HCT116 (cell line): ENCODE measurements around the gene MOGAT3. TPM values are rescaled to one million over a fixed set of nuclear protein-coding genes. Genes with fewer than 3 reads are reported as not detected.

ENCODE experiments used
- ATAC-seq: fragments of 200-7000 bp; cut with Tn5 transposase; 2 replicates; pipeline ENCODE4 v1.9.1; 2020; ENCODE audit warnings: mild to moderate bottlenecking, moderate library complexity
- BruUV-seq: library from RNA; stranded (reverse); fragments of 400-500 nt; replicated peaks from 2 replicates; lab custom pipeline; 2021; lab: Mats Ljungman, UMichigan
- CTCF ChIA-PET: fragments of 300-600 bp; sonication (Branson Sonifier 250); formaldehyde crosslinking; loops from one replicate; lab custom pipeline; 2021; ENCODE audit warnings: antibody characterized with exemption; lab: Charles Lee
- POLR2A ChIA-PET: fragments of 300-600, 350-600 bp; sonication (Branson Sonifier 250); formaldehyde crosslinking; loops from one replicate; lab custom pipeline; 2021; ENCODE audit warnings: antibody characterized with exemption; lab: Charles Lee
- RAD21 ChIA-PET, 2 experiments: fragments of 300-600 bp; sonication (Branson Sonifier 250); formaldehyde crosslinking; loops; one replicate each; lab custom pipeline; 2023; ENCODE audit warnings: low total read pairs in 2 of 2; ENCODE audit not compliant: uncharacterized antibody in 2 of 2, unreplicated experiment in 2 of 2, low non-redundant PET in 1 of 2; lab: Charles Lee
- DNase-seq: peaks from one replicate; pipeline ENCODE4 v3.0.0-alpha.2; 2010; ENCODE audit warnings: low read depth, low spot score
- H2AFZ ChIP-seq: fragments of 200-600 bp; shearing (Covaris generic), sonication (generic); 2 replicates; pipeline ENCODE4 v1.6.1; 2017; ENCODE audit warnings: low read depth, mixed run types, mixed read lengths, antibody characterized with exemption, low read length; ENCODE audit not compliant: poor library complexity, severe bottlenecking
- H3K27ac ChIP-seq: 2 replicates; pipeline ENCODE4 v1.5.1; 2012; ENCODE audit warnings: low read depth, low read length
- H3K27me3 ChIP-seq: fragments of 200-600 bp; sonication (generic); 2 replicates; pipeline ENCODE4 v1.6.1; 2016; ENCODE audit warnings: mixed run types, low read length, mixed read lengths; ENCODE audit not compliant: insufficient read depth
- H3K36me3 ChIP-seq, 2 experiments: fragments of 200-500 bp in 1 of 2; fragments of 200-600 bp in 1 of 2; sonication (Bioruptor generic) in 1 of 2; sonication (generic) in 1 of 2; 2 replicates each; pipeline versions ENCODE4 v1.5.1 to v1.6.1; 2014 to 2016; ENCODE audit warnings: low read length in 2 of 2, inconsistent platforms in 1 of 2, mixed read lengths in 1 of 2, mixed run types in 1 of 2; ENCODE audit not compliant: insufficient read depth in 2 of 2, control insufficient read depth in 1 of 2
- H3K4me1 ChIP-seq, 2 experiments: fragments of 200-600 bp in 1 of 2; sonication (generic) in 1 of 2; 2 replicates each; pipeline versions ENCODE4 v1.5.1 to v1.6.1; 2012 to 2017; ENCODE audit warnings: low read length in 2 of 2, inconsistent platforms in 1 of 2, mild to moderate bottlenecking in 1 of 2, mixed read lengths in 1 of 2, mixed run types in 1 of 2, moderate library complexity in 1 of 2; ENCODE audit not compliant: insufficient read depth in 2 of 2, control insufficient read depth in 1 of 2
- H3K4me2 ChIP-seq: fragments of 200-600 bp; sonication (generic); 2 replicates; pipeline ENCODE4 v1.6.1; 2017; ENCODE audit warnings: mixed run types, low read length, mixed read lengths
- H3K4me3 ChIP-seq, 2 experiments: fragments of 200-600 bp in 1 of 2; sonication (generic) in 1 of 2; replicated peaks in 1 of 2; 2 replicates each; pipeline ENCODE4 v1.5.1; 2011 to 2016; ENCODE audit warnings: low read length in 2 of 2, control low read depth in 1 of 2, low read depth in 1 of 2, mild to moderate bottlenecking in 1 of 2, mixed read lengths in 1 of 2, mixed run types in 1 of 2
- H3K79me2 ChIP-seq: fragments of 200-600 bp; sonication (generic); 2 replicates; pipeline ENCODE4 v1.6.1; 2017; ENCODE audit warnings: mild to moderate bottlenecking, mixed run types, low read length, moderate library complexity, mixed read lengths; ENCODE audit not compliant: insufficient read depth
- H3K9ac ChIP-seq: fragments of 200-600 bp; sonication (generic); 2 replicates; pipeline ENCODE4 v1.6.1; 2016; ENCODE audit warnings: low read length, mixed read lengths
- H3K9me2 ChIP-seq: fragments of 200-600 bp; sonication (generic), shearing (Covaris generic); 2 replicates; pipeline ENCODE4 v1.6.1; 2017; ENCODE audit warnings: mixed run types, mild to moderate bottlenecking, moderate library complexity; ENCODE audit not compliant: insufficient read depth
- H3K9me3 ChIP-seq, 2 experiments: fragments of 200-500 bp in 1 of 2; fragments of 200-600 bp in 1 of 2; sonication (Bioruptor generic) in 1 of 2; sonication (generic) in 1 of 2; 2 replicates each; pipeline ENCODE4 v1.6.1; 2014 to 2017; ENCODE audit warnings: low read length in 2 of 2, mixed read lengths in 2 of 2, inconsistent platforms in 1 of 2, low read depth in 1 of 2, mild to moderate bottlenecking in 1 of 2, mixed run types in 1 of 2, moderate library complexity in 1 of 2; ENCODE audit not compliant: control insufficient read depth in 1 of 2, insufficient read depth in 1 of 2
- H4K20me1 ChIP-seq: fragments of 200-600 bp; sonication (generic), shearing (Covaris generic); 2 replicates; pipeline ENCODE4 v1.6.1; 2017; ENCODE audit warnings: mixed run types, mild to moderate bottlenecking, moderate library complexity; ENCODE audit not compliant: insufficient read depth
- CBX3 ChIP-seq: IDR thresholded peaks from 2 replicates; pipeline ENCODE4 v1.6.1; 2012; ENCODE audit warnings: low read depth
- CTCF ChIP-seq, 3 experiments: fragments of 200-600 bp in 1 of 3; sonication (generic) in 1 of 3; IDR thresholded peaks in 2 of 3; conservative IDR thresholded peaks in 1 of 3; 2 replicates each; pipeline ENCODE4 v1.5.1; 2012 to 2017; ENCODE audit warnings: low read depth in 2 of 3, low read length in 2 of 3, antibody characterized with exemption in 1 of 3, borderline replicate concordance in 1 of 3, control low read depth in 1 of 3, mild to moderate bottlenecking in 1 of 3, mixed read lengths in 1 of 3, mixed run types in 1 of 3, moderate library complexity in 1 of 3; ENCODE audit not compliant: insufficient read depth in 1 of 3
- EGR1 ChIP-seq: IDR thresholded peaks from 2 replicates; pipeline ENCODE4 v1.6.1; 2012; ENCODE audit warnings: low read depth
- ELF1 ChIP-seq: IDR thresholded peaks from 2 replicates; pipeline ENCODE4 v1.6.1; 2012; ENCODE audit warnings: low read depth, borderline replicate concordance
- EZH2 ChIP-seq: fragments of 200-600 bp; sonication (generic); IDR thresholded peaks from 2 replicates; pipeline ENCODE4 v1.6.1; 2017; ENCODE audit warnings: antibody characterized with exemption, mixed run types
- FOSL1 ChIP-seq: IDR thresholded peaks from 2 replicates; pipeline ENCODE4 v1.6.1; 2012; ENCODE audit warnings: low read depth
- MAX ChIP-seq: IDR thresholded peaks from 2 replicates; pipeline ENCODE4 v1.6.1; 2012
- POLR2A ChIP-seq: IDR thresholded peaks from 2 replicates; pipeline ENCODE4 v1.7.0; 2011; ENCODE audit warnings: borderline replicate concordance; ENCODE audit not compliant: insufficient read depth, insufficient read length; ENCODE audit errors: extremely low read depth
- POLR2AphosphoS5 ChIP-seq: IDR thresholded peaks from 2 replicates; pipeline ENCODE4 v1.6.1; 2011; ENCODE audit warnings: mild to moderate bottlenecking, low read depth, low read length, moderate library complexity
- SIN3A ChIP-seq: IDR thresholded peaks from 2 replicates; pipeline ENCODE4 v1.6.1; 2012; ENCODE audit warnings: low read depth
- SRF ChIP-seq: IDR thresholded peaks from 2 replicates; pipeline ENCODE4 v1.6.1; 2012; ENCODE audit warnings: low read depth
- TCF7L2 ChIP-seq: IDR thresholded peaks from 2 replicates; pipeline ENCODE4 v1.7.0; 2011; ENCODE audit warnings: borderline replicate concordance, inconsistent platforms; ENCODE audit not compliant: insufficient read depth, insufficient read length; ENCODE audit errors: extremely low read depth
- YY1 ChIP-seq: IDR thresholded peaks from 2 replicates; pipeline ENCODE4 v1.6.1; 2011; ENCODE audit warnings: low read length, low read depth, moderate library complexity, mild to moderate bottlenecking; ENCODE audit not compliant: insufficient replicate concordance; ENCODE audit errors: extremely low read depth
- ZBTB33 ChIP-seq: IDR thresholded peaks from 2 replicates; pipeline ENCODE4 v1.6.1; 2011; ENCODE audit warnings: mild to moderate bottlenecking, low read length, moderate library complexity; ENCODE audit not compliant: insufficient replicate concordance; ENCODE audit errors: extremely low read depth
- ZFX ChIP-seq: fragments of 450-650 bp; IDR thresholded peaks from 2 replicates; pipeline ENCODE4 v1.6.1; 2017
- ZNF274 ChIP-seq: fragments of 200-500 bp; sonication (Bioruptor generic); IDR thresholded peaks from 2 replicates; pipeline ENCODE4 v1.6.1; 2014; ENCODE audit warnings: mild to moderate bottlenecking, low read depth, low read length, inconsistent platforms
- intact Hi-C: fragments of 100-400 bp; cut with micrococcal nuclease; formaldehyde crosslinking; loops from 2 replicates; pipeline ENCODE4 v1.10.0; 2022
- total RNA-seq: library from RNA; stranded (reverse); gene quantifications from one replicate; pipeline ENCODE4 v1.2.1, GENCODE V29; 2021; ENCODE audit not compliant: unreplicated experiment

MOGAT3 gene
- total RNA-seq, 1 experiment from 2014 or later: not detected

- TF ChIP-seq CTCF (IDR thresholded peaks at IDR 0.05 in 2 of 3, conservative IDR thresholded peaks at IDR 0.05 in 1 of 3; ENCODE audit: borderline replicate concordance in 1 of 3, insufficient read depth in 1 of 3, low read depth in 2 of 3, low read length in 2 of 3): peak in 2 of 3 experiments; percentile 84 to 87; a peak in 4 of 6 replicates
- no peak for TF ChIP-seq CBX3
- no peak for TF ChIP-seq ELF1
- TF ChIP-seq FOSL1: no peak
- TF ChIP-seq EZH2: no peak
- TF ChIP-seq, all 23 proteins: peak for 4
Measured at GRCh38 chr7:101244375-101245146, 43.7 kb upstream of the MOGAT3 start, which contains the start of gene FIS1 (continued).

GRCh38 chr7:101243646-101244374 is 43.0 kb upstream of the MOGAT3 start:
- BruUV-seq: no TSS peak
- CTCF ChIA-PET: interaction anchor here (0.8 to 2.5 kb wide), 13 partner anchors 8 to 149 kb away, joined by 3 to 38 read pairs (median 4); partner anchors contain the start of genes PLOD3 and ZNHIT1
- H3K27me3 ChIP-seq: no peaks in the 10 kb centered on the region
- TF ChIP-seq ZNF274 (no peak), EGR1 (no peak), ZBTB33 (no peak), EZH2 (no peak), TCF7L2 (no peak), SRF (no peak), SIN3A (no peak), CBX3 (no peak), POLR2AphosphoS5 (no peak), YY1 (no peak), POLR2A (no peak), ZFX (no peak), MAX (no peak)

More at GRCh38 chr7:101243646-101244374, 43.0 kb upstream of the MOGAT3 start:
- Histone ChIP-seq H3K9me3 (no peaks in the 10 kb centered on the region), H3K27ac (peak overlapping the region; percentile 89), H2AFZ (no peak overlapping the region), H3K9me2 (no peaks in the 10 kb centered on the region), H3K79me2 (peaks cover 59% of the 10 kb centered on the region), H3K9ac (peak overlapping the region; percentile 86), H3K36me3 (peaks cover 5 to 9% of the 10 kb centered on the region in 2 experiments; a peak in 3 of 4 replicates), H3K4me2 (peak overlapping the region; percentile 98), H4K20me1 (no peaks in the 10 kb centered on the region), H3K4me1 (peaks cover 14 to 22% of the 10 kb centered on the region in 2 experiments), H3K4me3 (peak overlapping the region; percentile 99 to 100)
- ATAC-seq (no peak), DNase-seq (no peak)
- intact Hi-C loops: loop anchor here (1.0 kb wide), 1 partner anchor 100 kb away; no protein-coding TSS in a partner anchor
- ChIA-PET RAD21 (interaction anchor here in 1 of 2 experiments (2.0 kb wide), 1 partner anchor 100 kb away, joined by 6 read pairs; no protein-coding TSS in a partner anchor), POLR2A (interaction anchor here (0.7 to 2.9 kb wide), 5 partner anchors 9 to 100 kb away, joined by 3 to 11 read pairs (median 3); partner anchors contain the start of genes PLOD3 and ZNHIT1)
